Urothelium cell line (cell line): ENCODE measurements around the gene PCMT1.
A peak's percentile ranks its signal among the peaks of the same experiment; 100 is the strongest.
"Not testable (repeated sequence)": the region's sequence is repeated elsewhere in the genome, so short reads cannot be mapped to it uniquely, and the experiment has no call there.

Experiments
- DNase-seq: peaks from one replicate; pipeline ENCODE4 v3.0.0; 2011; ENCODE audit warnings: low spot score, mixed read lengths
- FAIRE-seq: peaks from 2 replicates; lab custom pipeline; 2011; peaks lifted over from hg19 to GRCh38; lab: Jason Lieb, UNC

Gene PCMT1

DNA sequence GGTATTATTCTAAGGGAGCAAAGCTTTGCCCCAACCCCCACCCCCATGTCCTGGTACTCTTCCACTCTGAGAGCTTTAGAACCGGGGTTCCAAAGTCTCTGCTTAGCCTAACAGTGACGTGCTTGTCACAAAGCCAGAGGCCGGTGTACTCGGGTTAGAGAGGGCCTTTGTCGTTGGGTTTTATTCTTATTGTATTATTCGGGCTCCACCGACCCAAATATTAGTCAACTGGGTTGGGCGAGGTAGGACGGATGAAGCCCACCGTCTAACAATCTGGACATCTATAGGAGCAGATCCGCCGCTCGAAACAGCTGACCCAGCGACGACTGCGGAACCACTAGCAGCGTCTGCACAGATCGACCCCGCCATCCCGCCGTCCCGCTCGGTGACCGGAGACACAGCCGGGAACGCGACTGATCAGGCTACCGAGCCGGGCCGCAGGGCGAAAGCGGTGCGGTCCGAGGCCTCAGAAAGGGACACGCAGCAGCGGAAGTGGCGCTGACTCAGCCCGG lies 403 bp upstream of the PCMT1 start:
- peak; percentile 76 for FAIRE-seq
- not testable (repeated sequence) for DNase-seq

DNA sequence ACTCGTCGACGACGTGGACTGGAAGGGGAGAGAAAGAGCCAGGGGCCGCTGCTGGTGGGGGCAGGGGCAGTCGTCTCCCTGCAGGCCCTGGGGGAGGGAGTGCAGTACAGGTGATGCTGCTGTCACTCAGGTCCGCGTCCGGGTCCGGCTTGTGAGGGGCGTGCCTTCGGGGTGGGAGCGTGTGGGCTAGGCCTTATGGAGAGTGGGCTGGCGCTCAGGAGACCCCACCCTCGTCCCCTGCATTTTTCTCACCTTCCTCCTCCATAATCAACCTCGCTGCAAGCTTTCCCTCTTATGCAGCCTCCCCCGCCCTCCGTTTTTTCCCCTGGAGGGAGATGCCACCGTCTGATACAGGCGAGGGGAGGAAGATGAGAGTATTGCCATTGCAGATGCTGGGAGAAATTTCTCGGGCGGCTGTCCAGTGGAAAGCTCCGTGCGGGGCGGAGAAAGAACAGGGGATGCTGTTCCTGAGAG lies 632 bp downstream of the PCMT1 start:
- DNase-seq (peak; percentile 62), FAIRE-seq (no peak)

DNA sequence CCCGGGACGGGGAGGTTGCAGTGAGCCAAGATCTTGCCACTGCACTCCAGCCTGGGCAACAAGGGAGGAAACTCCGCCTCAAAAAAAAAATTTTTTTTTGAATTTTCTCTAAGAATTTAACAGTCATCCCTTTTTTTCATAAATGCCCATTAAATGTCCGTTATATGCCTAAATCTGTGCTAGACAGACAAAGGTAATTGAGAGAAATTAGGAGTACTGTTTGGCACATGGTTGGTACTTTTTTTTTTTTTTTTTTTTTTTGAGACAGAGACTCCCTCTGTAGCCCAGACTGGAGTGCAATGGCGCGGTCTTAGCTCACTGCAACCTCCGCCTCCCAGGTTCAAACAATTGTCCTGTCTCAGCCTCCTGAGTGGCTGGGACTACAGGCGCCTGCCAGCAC lies 1.7 kb downstream of the PCMT1 start:
- no peak for DNase-seq
- FAIRE-seq: no peak

DNA sequence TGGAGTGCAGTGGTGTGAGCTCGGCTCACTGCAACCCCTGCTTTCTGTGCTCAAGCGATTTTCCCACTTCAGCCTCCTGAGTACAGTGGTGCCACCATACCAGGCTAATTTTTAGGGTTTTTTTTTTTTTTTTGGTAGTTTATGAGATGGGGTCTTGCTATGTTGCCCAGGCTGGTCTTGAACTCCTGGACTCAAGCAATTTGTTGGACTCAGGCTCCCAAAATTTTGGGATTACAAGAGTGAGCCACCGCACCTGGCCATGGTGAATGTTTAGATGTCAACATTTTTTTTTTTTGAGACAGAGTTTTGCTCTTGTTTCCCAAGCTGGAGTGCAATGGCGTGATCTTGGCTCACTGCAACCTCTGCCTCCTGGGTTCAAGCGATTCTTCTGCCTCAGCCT lies 2.4 kb downstream of the PCMT1 start:
- not testable (repeated sequence) for FAIRE-seq, DNase-seq

- DNase-seq: no peak
- FAIRE-seq: no peak
These were observed 3.2 kb downstream of the PCMT1 start for GRCh38 chr6:149752600-149753373.

DNA sequence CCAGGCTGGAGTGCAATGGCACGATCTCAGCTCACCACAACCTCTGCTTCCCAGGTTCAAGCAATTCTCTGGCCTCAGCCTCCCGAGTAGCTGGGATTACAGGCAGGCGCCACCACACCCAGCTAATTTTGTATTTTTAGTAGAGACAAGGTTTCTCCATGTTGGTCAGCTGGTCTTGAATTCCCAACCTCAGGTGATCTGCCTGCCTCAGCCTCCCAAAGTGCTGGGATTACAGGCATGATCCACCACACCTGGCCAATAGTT lies 3.8 kb downstream of the PCMT1 start:
- not testable (repeated sequence) for DNase-seq, FAIRE-seq

GRCh38 chr6:149754548-149754947 lies 5.0 kb downstream of the PCMT1 start:
- no peak for DNase-seq
- no peak for FAIRE-seq

- DNase-seq (no peak), FAIRE-seq (no peak)
These were observed 6.0 kb downstream of the PCMT1 start for GRCh38 chr6:149755300-149756260.

DNA sequence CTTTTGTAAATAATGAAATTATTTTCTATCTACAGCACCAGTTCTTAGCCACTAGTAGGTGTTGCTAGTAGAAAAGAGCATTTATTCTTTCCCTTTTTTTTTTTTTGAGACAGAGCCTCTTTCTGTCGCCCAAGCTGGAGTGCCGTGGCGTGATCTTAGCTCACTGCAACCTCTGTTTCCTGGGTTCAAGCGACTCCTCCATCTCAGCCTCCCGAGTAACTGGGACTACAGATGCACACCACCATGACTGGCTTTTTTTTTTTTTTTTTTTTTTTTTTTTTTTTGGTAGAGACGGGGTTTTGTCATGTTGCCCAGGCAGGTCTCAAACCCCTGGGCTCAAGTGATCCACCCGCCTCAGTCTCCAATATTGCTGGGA lies 6.7 kb downstream of the PCMT1 start:
- DNase-seq: no peak
- no peak for FAIRE-seq

- DNase-seq (no peak), FAIRE-seq (no peak)
These were observed 11.9 kb downstream of the PCMT1 start for GRCh38 chr6:149761438-149761837.

GRCh38 chr6:149763866-149764265 lies 14.3 kb downstream of the PCMT1 start:
- FAIRE-seq (no peak), DNase-seq (no peak)

DNA sequence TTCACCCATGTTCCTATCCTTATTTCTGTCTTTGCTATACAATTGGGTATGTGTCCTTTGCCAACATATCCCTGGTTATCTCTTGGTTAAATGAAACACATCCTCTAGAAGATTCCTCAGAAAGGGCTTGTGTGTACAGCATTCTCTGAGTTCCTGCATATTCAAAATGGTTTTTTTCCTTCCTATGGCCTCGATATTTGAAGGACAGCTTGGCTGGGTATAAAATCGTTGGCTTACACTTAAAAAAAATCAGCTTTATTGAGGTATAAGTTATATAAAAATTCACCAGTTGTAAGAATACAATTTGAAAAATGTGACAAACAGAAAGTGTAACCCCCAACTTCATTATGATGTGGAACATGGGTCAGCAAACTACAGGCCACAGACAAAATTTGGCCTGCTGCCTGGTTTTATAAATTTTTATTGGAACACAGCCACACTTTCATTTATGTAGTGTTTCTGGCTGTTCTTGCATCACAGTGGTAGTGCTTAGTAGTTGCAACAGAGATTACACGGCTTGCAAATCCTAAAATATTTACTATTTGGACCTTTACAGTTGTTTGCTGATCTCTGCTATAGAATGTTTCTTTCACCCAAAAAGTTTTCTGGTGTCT lies 16.7 kb downstream of the PCMT1 start:
- DNase-seq: no peak
- no peak for FAIRE-seq

- FAIRE-seq (no peak), DNase-seq (no peak)
These were observed 20.1 kb downstream of the PCMT1 start for GRCh38 chr6:149769676-149770075.

- no peak for DNase-seq
- FAIRE-seq: no peak
These were observed 21.6 kb downstream of the PCMT1 start for GRCh38 chr6:149771185-149771584.

- FAIRE-seq (no peak), DNase-seq (no peak)
These were observed 22.4 kb downstream of the PCMT1 start for GRCh38 chr6:149771925-149772324.

- DNase-seq (no peak), FAIRE-seq (no peak)
These were observed 28.1 kb downstream of the PCMT1 start for GRCh38 chr6:149777624-149778023.

DNA sequence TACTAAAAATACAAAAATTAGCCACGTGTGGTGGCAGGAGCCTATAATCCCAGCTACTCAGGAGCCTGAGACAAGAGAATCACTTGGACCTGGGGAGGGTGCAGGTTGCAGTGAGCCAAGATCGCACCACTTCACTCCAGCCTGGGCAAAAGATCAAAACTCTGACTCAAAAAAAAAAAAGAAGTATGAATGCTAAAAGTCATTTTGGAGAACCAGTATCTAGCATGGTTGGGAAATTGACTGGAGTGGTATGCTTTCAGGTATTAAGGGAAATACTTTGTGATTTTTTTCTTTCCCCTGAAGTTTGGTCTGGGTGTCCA lies 30.1 kb downstream of the PCMT1 start:
- DNase-seq: no peak
- no peak for FAIRE-seq

GRCh38 chr6:149781715-149782114 lies 32.2 kb downstream of the PCMT1 start:
- FAIRE-seq: no peak

GRCh38 chr6:149782337-149782736 lies 32.8 kb downstream of the PCMT1 start:
- FAIRE-seq: no peak
- DNase-seq: no peak

More at GRCh38 chr6:149781715-149782114, 32.2 kb downstream of the PCMT1 start:
- DNase-seq: no peak

GRCh38 chr6:149783551-149783950 lies 34.0 kb downstream of the PCMT1 start:
- DNase-seq: no peak
- no peak for FAIRE-seq

DNA sequence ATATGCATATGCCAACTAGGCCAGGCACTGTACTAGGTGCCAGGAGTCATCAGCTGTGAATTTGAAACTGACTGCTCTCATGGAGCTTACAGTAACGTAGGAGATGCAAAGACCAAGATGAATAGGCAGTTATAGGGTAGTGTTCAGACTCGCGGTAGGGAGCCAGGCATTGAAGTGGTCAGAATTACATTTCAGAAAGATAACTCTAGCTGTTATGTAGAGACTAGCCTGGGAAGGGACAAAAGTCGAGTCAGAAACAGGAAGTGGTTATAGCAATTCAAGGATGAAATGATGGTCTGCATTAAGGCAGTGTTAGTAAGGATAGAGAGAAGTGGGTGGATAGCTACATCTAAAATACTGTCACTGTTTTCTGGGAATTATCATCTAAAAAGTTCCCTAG lies 56.6 kb downstream of the PCMT1 start:
- no peak for FAIRE-seq
- no peak for DNase-seq
